HG02870 (cell line): Measurements from ENCODE around the gene MROH7.

Experiments used
- ATAC-seq: cut with Tn5 transposase; IDR thresholded peaks from one replicate; pipeline ENCODE4 v1.9.1; 2021; ENCODE audit warnings: mild to moderate bottlenecking, moderate library complexity; ENCODE audit not compliant: unreplicated experiment

Gene MROH7

DNA sequence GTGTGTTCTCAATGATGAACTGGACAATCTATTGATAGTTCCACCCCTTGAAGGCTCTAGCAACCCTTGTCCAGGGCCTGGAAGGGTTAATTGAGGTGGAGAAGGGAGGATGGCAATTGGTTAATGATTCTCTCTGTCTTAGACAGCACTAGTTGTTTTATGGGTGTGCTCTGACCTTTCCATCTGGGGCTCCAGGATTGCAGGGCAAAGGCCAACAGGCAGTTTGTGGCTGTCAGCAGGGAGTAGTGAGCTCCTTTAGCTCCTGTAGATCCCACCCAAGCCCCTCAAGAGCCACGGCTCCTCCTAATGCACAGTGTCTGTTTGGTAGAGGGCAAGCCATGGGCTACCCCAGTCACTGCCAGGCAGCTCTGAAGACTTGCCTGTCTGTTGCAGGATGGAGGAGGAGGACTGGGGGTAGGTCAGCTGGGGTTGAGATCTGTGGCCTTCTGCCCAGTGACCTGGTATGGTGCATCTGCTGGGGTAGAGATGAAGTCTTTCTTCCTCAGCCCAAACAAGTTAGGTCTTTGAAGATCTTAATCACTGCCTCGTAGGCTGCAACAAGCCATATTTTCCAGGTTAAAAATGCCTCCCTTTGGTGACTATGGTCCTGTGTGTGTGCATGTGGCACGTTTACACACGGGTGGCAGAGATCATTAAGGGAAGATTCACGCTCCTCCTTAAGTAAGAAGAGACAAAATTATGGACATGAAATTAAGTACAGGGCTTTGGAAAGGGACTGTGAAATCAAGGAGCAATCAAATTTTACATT, 7.7 kb downstream of the MROH7 start:
- ATAC-seq: no peak

DNA sequence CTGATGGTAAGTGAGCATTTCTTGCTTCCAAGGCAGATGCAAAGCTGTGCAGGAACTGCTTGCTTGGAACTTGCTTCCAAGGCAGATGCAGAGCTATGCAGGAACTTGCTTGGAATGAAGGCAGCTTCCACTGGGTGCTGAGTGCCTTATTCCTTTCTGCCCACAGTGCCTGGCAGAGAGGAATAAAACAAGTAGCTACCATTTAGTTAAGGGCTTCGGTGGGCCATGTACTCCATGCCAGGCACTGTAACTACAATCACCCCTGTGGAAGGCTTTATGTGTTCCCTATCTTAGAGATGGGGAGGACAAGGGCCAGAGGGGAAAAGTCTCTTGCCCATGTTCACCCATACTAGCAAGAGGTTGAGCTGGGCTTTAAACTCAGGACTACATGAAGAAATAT, 8.3 kb downstream of the MROH7 start:
- ATAC-seq: no peak

DNA sequence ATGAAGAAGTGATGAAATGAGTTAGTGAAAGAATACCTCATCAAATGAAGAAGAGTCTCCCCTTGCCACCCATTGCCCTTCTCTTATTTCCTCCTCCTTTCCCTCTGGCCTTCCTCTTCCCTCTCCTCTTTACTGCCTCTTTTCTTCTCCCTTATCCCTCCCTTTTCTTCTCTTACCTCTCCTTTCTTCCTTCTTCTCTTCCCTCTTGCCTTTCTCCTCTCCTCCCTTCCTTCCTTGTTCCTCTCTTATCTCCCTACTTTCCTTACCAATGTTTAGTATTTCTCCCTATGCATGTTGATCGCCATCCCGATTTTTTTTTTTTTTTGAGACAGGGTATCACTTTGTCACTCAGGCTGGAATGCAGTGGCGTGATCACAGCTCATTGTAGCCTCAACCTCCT, 8.8 kb downstream of the MROH7 start:
- ATAC-seq: no peak

DNA sequence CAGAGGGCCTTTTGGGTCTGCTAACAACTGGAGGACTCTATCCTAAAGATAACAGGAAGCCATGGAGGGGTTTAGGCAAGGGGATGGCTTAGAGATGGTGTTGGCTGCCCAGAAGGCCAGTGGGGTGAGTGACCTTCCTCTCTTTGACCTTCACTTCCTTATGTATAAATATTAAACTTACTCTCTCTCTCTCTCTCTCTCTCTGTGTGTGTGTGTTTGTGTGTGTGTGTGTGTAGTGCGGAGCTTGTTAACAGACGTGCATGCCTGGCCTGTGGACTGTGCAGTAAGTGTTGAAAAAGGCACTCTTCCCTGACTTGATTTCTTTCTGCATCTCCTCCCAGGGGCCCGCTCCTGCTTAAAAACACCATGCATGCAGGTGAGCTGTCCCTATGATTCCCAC, 10.0 kb downstream of the MROH7 start:
- no peak for ATAC-seq

DNA sequence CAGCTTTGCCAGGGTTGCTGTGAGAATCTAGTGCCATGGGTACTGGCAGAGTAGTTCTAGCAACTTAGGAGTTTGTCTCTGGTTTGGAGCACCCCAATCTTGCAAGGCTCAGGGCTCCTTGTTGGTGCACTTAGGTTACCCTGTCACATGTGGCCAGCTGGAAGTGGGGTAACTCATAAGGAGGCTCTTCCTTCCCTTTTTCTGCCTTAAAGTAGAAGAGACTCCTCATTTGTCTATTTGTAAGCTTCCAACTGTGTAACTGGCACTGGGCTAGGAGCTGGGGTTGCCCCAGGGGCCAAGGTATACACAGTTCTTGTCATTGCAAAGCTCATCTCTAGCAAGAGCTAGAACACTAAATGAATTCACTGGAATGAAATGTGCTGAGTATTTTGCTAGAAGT, 10.6 kb downstream of the MROH7 start:
- no peak for ATAC-seq

DNA sequence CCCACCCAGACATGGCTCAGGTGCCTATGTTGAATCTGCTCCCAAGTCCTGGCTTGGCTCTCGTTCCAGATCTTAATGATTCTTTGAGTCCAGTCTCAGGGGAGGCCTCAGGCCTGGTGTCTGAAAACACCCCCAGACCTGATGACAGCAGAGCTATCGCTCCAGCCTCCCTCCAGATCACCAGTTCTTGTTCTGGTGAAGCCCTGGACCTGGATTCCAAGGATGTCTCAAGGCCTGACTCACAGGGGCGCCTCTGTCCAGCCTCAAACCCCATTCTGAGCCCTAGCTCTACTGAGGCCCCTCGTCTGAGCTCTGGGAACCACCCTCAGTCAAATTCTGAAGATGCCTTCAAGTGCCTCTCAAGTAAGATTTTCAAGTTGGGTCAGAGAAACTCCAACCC, 11.4 kb downstream of the MROH7 start:
- no peak for ATAC-seq

DNA sequence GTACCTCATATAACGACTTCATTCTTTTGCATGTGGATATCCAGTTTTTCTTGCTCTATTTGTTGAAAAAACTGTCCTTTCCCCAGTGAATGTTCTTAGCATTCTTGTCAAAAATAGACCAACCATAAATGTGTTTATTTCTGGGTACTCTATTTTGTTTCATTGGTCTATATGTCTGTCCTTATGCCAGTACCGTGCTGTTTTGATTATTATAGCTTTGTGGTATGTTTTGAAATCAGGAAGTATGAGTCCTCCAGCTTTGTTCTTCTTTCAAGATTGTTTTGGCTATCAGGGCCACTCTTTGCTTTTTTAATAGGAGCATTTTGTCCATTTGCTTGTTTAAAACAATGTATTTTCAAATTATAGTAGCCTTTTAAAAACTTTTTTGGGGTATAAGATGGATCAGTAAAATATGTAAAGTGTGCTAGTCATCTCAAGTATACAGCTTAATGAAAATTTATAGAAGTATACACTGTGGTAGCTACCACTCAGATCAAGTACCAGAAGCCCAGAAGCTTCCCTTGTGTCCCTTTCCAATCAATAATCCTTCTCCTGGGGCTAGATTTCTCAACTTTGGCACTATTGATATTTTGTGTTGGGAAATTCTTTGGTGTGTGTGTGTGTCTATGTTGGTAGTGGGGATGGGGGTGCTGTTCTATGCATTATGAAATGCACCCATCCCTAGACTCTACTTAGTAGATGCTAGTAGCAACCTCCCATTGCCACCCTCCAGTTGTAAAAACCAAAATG, 16.8 kb downstream of the MROH7 start:
- no peak for ATAC-seq

DNA sequence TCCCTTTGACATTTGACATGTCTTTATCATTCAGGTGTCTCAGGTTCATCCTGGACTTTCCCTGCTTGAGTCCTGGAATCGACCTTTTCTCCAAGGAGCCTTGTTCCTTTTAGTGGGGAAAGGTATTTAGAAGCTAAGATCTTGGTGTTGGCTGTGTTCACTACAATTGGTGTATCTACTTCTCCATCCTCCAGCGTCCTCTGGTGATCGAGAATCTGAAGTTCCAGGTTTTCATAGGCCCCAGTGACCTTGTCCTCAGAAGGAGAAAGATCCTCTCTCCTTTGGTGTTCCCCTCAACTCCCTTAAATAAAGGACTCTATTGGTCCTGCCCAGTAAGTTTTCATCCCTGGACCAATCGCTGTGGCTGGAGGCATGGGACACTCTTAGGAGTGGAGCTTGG, 22.1 kb downstream of the MROH7 start:
- ATAC-seq: no peak

DNA sequence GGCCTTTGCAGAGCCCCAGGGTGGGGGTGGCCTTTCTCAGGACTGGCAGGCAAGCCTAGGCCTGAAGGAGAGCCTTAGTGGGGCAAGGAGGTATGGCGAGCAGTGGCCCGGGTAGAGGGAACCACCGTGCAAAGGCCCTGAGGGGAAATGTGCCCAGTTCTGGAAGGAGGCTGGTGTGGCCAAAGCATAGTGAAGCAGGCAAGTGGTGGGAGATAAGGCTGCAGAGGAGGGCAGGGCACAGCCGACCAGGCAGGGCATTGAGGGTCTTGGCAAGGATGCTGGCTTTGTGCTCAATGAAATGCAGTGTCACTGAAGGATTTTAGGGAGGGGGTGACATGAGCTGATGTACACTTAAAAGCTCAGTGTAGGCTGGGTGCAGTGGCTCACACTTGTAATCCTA, 22.8 kb downstream of the MROH7 start:
- no peak for ATAC-seq

DNA sequence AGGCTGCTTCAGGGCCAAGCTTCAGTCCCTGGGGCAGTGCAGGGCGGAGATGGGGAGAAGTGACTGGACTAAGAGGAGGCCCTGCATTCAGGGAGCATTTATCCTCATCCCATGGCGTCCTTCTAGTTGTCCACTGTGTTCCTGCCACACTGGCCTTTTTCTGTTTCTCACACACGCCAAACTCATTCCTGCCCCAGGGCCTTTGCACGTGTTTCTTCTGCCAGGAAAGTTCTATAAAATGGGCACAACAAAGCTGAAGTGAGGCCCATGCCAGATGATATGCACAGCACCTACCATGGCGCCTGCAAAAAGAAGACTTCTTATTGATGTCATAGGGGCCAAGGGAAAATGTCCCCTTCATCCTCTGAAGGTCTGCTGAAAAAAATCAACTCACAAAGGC, 24.3 kb downstream of the MROH7 start:
- no peak for ATAC-seq

DNA sequence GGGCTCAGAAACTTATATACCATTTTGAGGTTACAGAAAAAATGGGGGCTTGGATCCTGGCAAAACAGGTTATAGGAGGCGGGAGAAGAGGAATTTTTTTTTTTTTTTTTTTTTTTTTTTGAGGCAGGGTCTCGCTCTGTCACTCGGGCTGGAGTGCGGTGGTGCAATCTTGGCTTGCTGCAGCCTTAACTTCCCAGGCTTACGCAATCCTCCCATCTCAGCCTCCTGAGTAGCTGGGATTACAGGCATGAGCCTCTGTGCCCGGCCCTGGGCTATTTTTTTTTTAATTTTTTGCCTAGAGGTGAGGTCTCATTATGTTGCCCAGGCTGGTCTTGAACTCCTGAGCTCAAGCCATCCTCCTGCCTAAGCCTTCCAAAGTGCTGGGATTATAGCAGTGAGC, 24.7 kb downstream of the MROH7 start:
- no peak for ATAC-seq

DNA sequence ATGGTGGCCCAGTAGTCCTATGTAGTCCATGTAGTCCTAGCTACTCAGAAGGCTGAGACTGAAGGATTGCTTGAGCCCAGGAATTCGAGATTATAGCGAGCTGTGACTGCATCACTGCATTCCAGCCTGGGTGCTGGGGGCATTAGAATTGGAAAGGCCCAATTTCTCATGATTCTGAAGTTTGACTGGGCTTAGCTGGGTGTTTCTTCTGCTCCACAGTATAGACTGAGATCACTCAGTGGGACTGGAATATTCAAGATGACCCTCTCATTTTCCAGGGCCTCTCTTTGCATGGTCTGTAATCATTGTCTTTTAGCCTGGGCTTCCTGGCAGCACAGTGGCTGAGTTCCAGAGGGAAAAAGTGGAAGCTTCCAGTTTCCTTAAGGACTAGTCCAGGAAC, 26.2 kb downstream of the MROH7 start:
- no peak for ATAC-seq

DNA sequence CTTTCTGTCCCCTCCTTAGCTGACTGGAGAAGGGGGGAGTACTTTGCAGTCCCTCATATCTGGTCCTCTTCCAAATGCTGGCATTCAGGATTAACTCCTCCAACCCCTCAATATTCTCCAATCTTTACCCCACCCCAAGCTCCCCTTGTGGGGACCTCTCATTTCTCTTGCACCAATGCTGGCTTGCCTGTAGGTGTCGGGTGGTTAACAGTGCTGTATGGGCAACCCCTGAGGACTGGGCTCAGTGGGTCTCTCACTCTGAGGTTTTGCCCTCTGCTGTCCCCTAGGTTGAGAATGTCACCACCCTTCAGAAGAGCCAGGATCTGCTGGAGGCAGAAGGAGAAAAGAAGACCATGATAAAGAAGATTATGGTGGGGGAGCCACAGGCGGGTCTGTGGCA, 27.0 kb downstream of the MROH7 start:
- no peak for ATAC-seq

DNA sequence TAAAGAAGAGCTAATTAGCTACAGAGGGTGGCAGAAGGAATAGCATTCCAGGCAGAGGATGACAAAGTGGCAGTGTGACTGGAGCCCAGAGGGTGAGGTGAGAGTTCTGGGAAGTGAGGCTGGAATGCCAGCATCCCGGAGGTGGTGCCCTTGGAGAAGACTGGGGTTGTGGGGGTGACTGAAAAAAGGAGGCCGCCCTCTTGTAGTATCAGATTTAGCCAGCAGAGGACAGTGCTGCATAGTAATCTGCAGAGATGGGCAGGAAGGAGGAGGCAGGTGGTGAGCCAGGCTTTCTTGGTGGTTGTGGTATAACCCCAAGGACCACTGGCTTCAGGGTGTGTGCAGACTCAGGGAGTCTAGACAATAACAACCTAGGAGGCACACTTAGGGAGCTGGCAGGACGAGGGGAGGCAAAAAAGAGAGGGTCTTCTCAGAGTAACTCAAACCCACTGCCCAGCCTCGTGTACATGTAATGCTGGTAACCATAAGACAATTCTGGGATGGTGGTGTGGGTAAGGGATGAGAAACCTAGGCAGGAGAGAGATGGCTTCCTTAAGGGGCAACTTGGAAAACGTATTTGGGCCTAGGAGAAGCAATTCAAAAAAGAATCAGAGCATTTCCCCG, 30.5 kb downstream of the MROH7 start:
- no peak for ATAC-seq

DNA sequence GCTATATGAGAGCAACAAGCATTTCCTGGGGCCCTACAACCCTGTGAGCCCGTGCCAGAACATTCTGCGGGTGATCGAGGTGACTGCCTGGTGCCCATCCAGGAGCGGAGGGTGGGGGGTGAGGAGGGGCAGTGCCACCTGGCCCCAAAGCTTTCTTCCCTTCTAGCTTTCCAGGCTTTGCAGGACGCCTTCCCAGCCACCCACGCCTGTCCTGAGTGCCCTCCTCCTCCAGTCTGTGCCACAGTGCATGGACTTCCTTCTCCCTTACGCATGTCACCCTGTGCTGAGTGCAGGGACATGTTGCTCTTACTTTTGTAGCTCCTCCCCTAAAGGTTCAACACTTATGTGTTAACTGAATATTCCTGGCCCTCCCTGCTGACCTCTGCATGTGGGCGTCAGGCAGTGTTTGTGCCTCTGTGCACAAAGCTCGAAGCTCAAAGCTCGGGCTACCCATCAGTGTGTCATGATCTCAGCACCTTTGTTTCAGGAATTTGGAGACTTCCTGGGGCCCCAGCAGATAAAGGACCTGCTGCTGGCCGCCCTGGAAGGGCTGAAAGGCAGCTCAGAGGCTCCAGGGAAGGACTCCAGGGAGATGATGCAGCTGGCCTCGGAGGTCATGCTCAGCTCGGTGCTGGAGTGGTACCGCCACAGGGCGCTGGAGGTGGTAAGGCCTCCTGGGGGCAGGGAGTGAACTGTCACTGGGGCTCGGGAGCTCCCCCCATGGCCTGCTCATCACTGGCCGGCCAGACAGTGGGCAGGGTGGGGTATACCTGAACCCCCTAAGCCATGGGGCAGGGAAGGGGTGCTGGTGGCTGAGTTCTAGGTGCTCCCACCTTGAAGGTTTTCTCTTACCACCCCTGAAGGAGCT, 37.4 kb downstream of the MROH7 start:
- no peak for ATAC-seq

DNA sequence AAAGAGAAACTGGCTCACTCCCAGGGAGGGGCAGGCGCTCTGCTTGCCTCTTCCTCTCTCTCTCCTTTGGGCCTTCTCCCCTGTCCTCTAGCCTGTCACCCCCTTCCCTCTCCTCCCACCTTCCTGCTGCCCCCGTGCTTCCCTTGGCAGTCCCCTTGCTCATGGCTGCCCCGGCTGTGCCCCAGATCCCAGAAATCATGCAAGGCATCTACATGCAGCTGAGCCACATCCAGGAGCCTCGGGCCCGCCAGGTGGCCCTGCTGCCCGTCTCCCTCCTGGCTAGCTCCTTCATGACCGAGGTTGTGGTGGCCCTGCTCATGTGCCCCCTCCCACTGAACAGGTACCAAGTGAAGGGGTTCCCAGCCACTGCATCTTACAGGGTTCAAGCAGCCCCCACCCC, 38.1 kb downstream of the MROH7 start:
- ATAC-seq: no peak

DNA sequence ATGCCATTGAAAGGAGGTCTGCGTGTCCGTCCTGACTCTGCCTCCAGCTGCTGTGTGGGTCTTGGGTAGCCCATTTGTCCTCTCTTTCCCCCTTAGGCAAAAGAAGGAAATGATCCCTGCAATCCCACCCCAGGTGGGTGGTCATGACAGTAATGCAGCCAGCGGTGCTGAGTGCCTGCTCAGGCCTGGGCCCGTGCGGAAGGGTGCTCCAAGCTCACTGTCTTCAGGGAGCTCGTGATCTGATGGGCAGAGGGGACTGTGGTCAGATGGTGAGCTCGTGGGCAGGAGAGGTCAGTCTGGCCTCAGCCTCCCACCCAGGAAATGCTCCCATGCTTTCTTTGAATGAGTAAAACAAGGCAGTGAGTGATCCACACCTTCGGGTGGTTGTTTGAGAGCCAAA, 38.8 kb downstream of the MROH7 start:
- ATAC-seq: no peak

DNA sequence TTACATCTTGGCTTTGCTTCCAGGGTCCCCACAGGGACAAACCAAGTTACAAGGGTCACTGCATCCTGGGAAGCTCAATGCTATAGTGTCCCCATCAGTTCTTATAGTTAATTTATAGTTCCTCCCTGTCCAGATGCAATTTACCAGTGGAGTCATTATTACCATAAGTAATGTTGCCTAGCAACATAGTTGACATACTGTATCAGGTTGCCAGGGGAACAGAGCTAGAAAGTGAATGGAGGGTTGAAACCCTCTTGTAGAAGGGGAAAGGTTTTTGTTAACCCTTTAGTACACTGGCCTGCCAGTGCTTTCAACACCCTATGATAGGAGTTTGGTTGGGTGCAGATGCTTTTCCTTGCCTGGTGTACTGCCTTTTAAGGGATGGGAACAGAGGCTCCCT, 39.8 kb downstream of the MROH7 start:
- no peak for ATAC-seq

DNA sequence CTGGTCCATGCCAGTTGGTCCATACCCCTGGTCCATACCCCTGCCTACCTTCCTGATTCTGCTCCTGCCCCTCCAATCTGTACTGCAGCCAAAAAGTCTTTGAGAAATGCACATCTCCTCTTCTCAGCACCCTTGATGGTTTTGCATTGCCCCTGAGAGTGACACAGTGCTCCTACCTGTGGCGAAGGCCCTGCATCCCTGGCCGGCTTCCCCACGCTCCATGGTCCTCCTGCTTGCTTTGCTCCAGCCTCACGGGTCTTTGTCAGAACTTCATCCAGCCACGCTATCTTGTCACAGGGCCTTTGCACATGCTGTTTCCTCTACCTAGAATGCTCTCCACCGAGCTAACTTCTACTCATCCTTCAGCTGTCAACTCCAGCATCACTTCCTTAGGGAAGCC, 41.9 kb downstream of the MROH7 start:
- ATAC-seq: no peak

DNA sequence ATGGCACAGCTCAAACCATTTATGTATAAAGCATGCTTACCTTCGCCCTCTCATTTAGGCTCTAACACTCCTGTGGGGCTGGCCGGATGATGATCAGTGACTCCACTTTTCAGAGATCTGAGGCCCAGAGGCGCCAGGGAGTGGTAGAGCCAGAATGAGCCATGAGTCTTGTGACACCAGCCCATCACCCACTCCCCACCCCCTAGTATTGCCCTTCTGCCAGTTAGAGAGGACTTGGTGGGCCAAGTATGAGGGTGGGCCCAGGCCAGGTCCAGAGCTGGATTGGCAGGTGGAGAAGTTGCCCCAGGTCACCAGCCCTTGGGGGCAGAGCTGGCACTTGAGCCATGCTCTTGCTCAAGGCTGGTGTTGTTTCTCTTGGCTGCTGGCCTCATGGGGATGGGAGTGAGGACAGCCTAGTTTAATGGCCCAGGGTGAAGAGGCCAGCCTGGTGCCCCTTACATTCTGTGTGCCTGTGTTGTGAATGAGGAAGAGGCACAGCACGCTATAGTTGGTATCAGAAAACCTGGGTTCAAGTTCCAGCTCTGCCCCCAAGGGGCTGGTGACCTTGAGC, 43.8 kb downstream of the MROH7 start:
- ATAC-seq: no peak

DNA sequence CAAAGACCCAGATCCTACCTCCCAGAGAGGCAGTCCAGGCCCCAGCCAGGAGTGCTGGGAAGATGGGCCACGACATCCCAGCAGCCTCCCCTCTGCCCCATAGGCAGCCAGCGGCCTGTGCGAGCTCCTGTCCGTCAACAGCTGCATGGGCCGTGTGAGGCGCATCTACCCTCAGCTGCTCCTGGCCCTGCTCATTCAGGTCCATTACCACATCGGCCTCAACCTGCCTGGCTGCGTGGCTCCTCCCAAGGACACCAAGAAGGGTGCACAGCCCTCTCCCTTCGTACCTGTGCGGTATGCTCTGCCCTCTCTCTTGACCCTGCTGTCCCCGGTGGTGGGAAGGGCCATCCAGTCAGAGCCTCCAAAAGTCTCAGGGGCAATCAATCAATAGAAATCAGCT, 44.6 kb downstream of the MROH7 start:
- no peak for ATAC-seq
